ENCODE measurements around the gene PCGF5.
A peak's percentile ranks its signal among the peaks of the same experiment; 100 is the strongest.
"Not testable (repeated sequence)": the region's sequence is repeated elsewhere in the genome, so short reads cannot be mapped to it uniquely, and the experiment has no call there.

Gene PCGF5

DNA sequence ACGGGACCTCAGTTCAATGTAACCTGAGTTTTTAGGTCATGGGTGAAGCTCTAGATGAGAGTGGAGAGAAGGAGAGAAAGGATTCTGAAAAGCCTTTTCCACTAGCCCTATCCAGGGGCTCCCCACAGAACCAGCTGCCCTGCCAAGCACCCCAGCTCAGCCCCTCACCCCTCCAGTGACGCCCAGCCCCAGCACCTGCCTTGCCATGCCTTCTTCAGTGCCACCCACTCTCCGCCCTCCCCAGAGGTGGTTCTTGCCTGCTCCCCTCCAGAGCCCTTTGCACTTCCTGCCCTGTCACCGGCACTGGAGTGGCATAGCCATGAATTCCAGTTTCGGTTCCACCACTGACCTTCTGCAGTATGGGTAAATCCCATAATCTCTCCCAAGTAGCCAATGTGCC lies 70.1 kb downstream of the PCGF5 start:
- Histone ChIP-seq H3K9ac (ENCODE audit: low read depth, low read length) (no peak overlapping the region), H3K9me3 (ENCODE audit: insufficient read depth, low read depth, low read length) (no peaks in the 10 kb centered on the region), H3K4me1 (ENCODE audit: insufficient read depth, low read length) (no peaks in the 10 kb centered on the region), H3K36me3 (ENCODE audit: insufficient read depth, low read depth, low read length) (no peaks in the 10 kb centered on the region), H3K27me3 (ENCODE audit: insufficient read depth, low read length) (no peaks in the 10 kb centered on the region), H3K4me3 (ENCODE audit: low read length) (no peak overlapping the region), H3K27ac (ENCODE audit: low read length) (no peak overlapping the region)

DNA sequence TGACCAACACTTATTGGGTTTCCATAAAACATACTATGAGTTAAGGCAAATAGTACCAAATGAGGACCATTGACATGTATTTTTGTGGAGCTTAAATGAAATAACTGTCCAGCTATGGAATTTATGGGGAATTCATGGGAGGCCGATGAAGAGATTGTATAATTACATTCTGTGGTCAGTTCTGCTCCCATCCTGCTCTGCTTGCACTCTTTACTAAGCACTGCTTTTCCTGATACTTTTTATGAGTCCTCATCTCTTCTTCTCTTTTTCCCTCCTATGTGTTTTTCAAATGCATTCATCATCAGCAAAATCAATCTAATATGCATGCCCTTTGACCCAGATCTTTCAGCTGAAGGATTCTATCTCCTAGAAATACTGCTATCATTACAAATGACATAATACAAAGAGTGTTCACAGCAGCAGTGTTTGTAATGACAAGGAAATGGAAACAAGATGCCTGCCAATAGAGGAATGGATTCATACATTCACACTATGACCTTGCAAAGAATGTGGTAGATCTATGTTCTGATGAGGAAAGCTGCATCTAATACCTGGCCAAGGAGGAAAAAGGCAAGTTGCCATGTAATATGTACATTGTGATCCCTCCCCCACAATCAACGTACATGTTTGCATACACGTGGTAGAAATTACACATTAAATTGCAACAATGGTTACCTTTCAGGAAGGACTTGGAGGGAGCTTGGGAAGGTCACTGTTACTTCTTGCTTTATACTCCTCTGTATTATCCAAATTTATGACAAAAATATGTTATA lies 73.9 kb downstream of the PCGF5 start:
- Histone ChIP-seq H3K36me3 (ENCODE audit: insufficient read depth, low read depth, low read length) (no peaks in the 10 kb centered on the region), H3K27me3 (ENCODE audit: insufficient read depth, low read length) (peaks cover 6% of the 10 kb centered on the region), H3K27ac (ENCODE audit: low read length) (no peak overlapping the region), H3K9me3 (ENCODE audit: insufficient read depth, low read depth, low read length) (no peaks in the 10 kb centered on the region), H3K9ac (ENCODE audit: low read depth, low read length) (no peak overlapping the region), H3K4me1 (ENCODE audit: insufficient read depth, low read length) (peaks cover 5% of the 10 kb centered on the region; the same call in 1 of the 2 replicates), H3K4me3 (ENCODE audit: low read length) (no peak overlapping the region)

DNA sequence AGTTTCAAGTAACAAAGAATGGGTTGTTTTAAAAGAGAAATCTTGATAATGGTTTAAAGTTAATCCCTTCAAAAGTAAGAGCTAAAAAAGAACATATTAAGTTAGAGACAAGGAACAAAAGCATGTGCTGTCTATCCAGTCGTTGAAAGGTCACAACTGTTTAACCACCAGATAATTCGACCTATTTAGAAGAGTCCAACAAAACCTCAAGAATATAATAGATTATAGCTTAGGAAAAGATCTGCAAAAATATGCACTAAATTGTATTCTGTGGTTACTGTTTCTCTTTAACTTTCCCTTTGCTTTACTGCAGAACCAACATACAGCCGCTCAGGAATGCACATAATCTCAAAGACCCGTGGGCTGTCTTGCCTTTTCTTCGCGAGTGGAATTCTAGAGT lies 74.9 kb downstream of the PCGF5 start:
- no peaks in the 10 kb centered on the region for H3K36me3 ChIP-seq (ENCODE audit: insufficient read depth, low read depth, low read length)
- H3K9ac ChIP-seq (ENCODE audit: low read depth, low read length), result no peak overlapping the region
- H3K4me3 ChIP-seq (ENCODE audit: low read length), result no peak overlapping the region
- no peaks in the 10 kb centered on the region for H3K9me3 ChIP-seq (ENCODE audit: insufficient read depth, low read depth, low read length)
- peaks cover 5% of the 10 kb centered on the region; the same call in 1 of the 2 replicates for H3K4me1 ChIP-seq (ENCODE audit: insufficient read depth, low read length)
- peaks cover 12% of the 10 kb centered on the region for H3K27me3 ChIP-seq (ENCODE audit: insufficient read depth, low read length)
- no peak overlapping the region for H3K27ac ChIP-seq (ENCODE audit: low read length)

DNA sequence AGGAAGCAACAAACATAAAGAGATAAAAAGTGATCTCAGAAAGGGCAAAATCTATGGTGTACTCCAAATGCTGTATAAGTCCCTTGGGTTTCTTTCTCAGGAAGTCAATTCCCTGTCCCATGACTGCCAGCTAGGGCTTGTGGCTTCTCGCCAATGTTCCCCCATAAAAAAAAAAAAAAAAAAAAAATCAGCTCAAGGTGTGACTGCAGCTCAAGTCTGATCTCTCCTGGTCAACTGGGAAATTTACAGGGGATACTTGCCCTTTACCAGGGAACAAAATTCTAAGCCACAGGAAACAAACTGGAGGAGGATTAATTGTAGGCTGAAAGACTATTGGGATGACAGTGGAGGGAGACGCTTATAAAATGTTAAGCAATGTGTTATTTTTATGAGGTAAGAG lies 76.0 kb downstream of the PCGF5 start:
- H3K27ac ChIP-seq (ENCODE audit: low read length), result no peak overlapping the region

DNA sequence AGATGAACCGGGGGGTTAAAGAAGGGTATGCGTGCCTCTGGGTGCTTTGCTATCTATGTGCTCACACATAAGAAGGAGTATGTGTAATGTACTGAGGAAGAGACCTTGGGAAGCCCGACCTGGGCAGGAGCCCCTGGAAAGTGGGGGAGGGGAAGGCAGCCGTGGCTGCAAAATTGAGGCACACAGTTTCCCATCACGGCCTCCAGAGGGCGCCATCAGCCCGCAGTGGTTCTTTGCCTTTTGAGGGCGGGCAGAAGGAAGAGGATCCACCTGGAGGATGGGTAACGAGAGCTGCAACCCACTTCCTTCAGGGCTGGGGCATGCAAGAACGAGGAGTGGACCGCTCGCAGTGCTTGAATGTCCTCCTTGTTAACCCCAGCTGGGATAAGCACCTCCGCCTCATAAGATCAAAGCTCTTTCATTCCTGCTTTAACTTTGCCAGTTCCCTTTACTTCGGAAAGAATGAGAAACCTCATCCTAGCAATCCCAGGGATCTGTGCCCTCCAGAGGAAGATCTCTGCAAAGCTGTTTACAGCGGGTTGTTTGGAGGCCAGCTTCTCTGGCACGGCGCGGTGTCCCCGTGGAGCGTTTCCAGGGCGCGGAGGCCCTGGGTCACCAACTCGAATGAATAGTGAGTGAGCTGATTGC lies 77.9 kb downstream of the PCGF5 start:
- no peaks in the 10 kb centered on the region for H3K36me3 ChIP-seq (ENCODE audit: insufficient read depth, low read depth, low read length)
- H3K27me3 ChIP-seq (ENCODE audit: insufficient read depth, low read length), result peaks cover 12% of the 10 kb centered on the region
- H3K4me1 ChIP-seq (ENCODE audit: insufficient read depth, low read length), result peaks cover 5% of the 10 kb centered on the region; the same call in 1 of the 2 replicates
- H3K9me3 ChIP-seq (ENCODE audit: insufficient read depth, low read depth, low read length), result no peaks in the 10 kb centered on the region
- H3K4me3 ChIP-seq (ENCODE audit: low read length), result peak overlapping the region; percentile 57
- no peak overlapping the region for H3K27ac ChIP-seq (ENCODE audit: low read length)
- H3K9ac ChIP-seq (ENCODE audit: low read depth, low read length), result 0 out of 2 replicates have a peak overlapping the region, but pooled peaks have one; percentile 17

More for the DNA sequence above, 76.0 kb downstream of the PCGF5 start:
- H3K9ac ChIP-seq (ENCODE audit: low read depth, low read length), result no peak overlapping the region
- no peak overlapping the region for H3K4me3 ChIP-seq (ENCODE audit: low read length)
- H3K4me1 ChIP-seq (ENCODE audit: insufficient read depth, low read length), result peaks cover 5% of the 10 kb centered on the region; the same call in 1 of the 2 replicates
- no peaks in the 10 kb centered on the region for H3K9me3 ChIP-seq (ENCODE audit: insufficient read depth, low read depth, low read length)
- H3K36me3 ChIP-seq (ENCODE audit: insufficient read depth, low read depth, low read length), result no peaks in the 10 kb centered on the region
- peaks cover 12% of the 10 kb centered on the region for H3K27me3 ChIP-seq (ENCODE audit: insufficient read depth, low read length)

DNA sequence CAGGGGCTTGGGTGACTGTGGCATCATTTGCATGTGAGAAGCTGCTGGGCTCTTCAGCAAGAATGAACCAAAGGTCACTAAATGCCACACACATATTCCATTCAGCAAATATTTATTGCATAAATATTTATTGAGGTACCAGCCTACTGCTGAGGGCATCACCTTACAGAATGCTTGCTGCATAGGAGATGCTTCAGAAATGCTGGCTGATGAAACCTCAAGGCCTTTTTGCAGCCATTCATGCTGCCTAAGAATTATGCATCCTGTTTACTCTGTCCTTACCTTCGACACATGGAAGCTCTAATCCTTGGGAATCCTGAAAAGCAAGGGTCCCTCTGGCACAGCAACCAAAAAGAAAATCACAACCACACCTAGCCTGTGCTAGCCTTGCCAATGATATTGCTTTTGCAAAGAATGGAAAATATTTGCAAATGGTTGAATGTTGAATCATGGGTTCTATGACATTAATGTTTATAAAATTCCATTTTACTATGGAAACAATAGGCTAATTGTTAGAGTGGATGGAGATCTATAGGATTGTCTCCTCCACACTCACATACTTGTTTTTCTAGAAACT lies 79.6 kb downstream of the PCGF5 start:
- H3K9me3 ChIP-seq (ENCODE audit: insufficient read depth, low read depth, low read length), result no peaks in the 10 kb centered on the region
- no peak overlapping the region for H3K4me3 ChIP-seq (ENCODE audit: low read length)
- peaks cover 12% of the 10 kb centered on the region for H3K27me3 ChIP-seq (ENCODE audit: insufficient read depth, low read length)
- H3K36me3 ChIP-seq (ENCODE audit: insufficient read depth, low read depth, low read length), result no peaks in the 10 kb centered on the region
- H3K9ac ChIP-seq (ENCODE audit: low read depth, low read length), result no peak overlapping the region
- no peak overlapping the region for H3K27ac ChIP-seq (ENCODE audit: low read length)
- H3K4me1 ChIP-seq (ENCODE audit: insufficient read depth, low read length), result peaks cover 5% of the 10 kb centered on the region; the same call in 1 of the 2 replicates

DNA sequence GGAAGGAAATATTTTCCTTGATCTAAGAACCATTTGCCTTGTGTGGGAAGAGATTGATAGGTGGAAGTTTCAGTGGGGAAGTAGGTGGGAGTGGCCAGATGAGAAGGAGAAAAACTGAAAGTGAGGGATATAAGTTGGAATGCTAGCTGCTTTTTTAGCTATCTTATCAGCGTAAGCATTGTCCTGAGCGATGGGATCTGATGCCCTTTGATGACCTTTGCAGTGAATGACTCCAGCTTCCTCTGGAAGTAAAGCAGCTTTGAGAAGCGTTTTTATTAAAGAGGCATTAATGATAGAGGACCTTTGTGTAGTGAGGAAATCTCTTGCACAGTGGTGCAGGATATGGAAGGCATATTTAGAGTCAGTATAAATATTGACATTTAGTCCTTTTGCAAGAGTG lies 82.5 kb downstream of the PCGF5 start:
- not testable (repeated sequence) for H3K36me3 ChIP-seq (ENCODE audit: insufficient read depth, low read depth, low read length); H3K4me1 ChIP-seq (ENCODE audit: insufficient read depth, low read length); H3K9me3 ChIP-seq (ENCODE audit: insufficient read depth, low read depth, low read length); H3K27ac ChIP-seq (ENCODE audit: low read length); H3K9ac ChIP-seq (ENCODE audit: low read depth, low read length); H3K4me3 ChIP-seq (ENCODE audit: low read length)
- peaks cover 12% of the 10 kb centered on the region for H3K27me3 ChIP-seq (ENCODE audit: insufficient read depth, low read length)

DNA sequence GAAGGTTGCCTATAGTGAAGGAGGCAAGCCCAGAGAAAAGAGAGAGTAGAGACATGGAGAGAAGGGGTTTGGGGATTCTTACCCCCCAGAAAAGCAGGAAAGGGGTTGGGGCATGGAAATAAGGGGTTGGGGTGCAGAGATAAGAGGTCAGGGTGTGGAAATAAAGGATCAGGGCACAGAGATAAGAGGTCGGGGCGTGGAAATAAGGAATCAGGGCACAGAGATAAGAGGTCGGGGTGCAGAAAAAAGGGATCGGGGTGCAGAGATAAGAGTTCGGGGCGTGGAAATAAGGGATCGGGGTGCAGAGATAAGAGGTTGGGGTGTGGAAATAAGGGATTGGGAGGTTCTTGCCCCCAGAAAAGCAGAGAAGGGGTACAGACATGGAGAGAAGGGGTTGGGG lies 85.5 kb downstream of the PCGF5 start:
- not testable (repeated sequence) for H3K4me1 ChIP-seq (ENCODE audit: insufficient read depth, low read length); H3K9me3 ChIP-seq (ENCODE audit: insufficient read depth, low read depth, low read length); H3K36me3 ChIP-seq (ENCODE audit: insufficient read depth, low read depth, low read length); H3K27ac ChIP-seq (ENCODE audit: low read length); H3K27me3 ChIP-seq (ENCODE audit: insufficient read depth, low read length); H3K9ac ChIP-seq (ENCODE audit: low read depth, low read length); H3K4me3 ChIP-seq (ENCODE audit: low read length)

DNA sequence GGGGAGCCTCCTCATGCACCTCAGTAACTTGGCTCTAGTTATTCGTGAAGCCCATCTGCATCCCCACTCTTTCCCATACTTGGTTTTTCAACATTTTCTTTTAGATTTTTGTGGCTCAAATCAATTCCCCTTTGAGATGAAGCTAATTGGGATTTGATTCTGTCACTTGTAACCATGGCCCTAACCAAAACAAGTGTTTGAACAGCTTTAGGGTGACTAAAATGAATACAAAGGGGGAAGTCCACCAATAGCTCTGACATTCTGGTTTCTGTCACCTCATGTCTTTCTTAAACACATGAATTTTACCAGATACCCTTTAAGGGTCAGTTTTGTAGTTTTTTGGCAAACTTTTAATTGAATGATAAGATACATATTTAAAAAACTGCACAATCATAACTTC lies 87.0 kb downstream of the PCGF5 start:
- no peaks in the 10 kb centered on the region for H3K9me3 ChIP-seq (ENCODE audit: insufficient read depth, low read depth, low read length)
- no peaks in the 10 kb centered on the region for H3K36me3 ChIP-seq (ENCODE audit: insufficient read depth, low read depth, low read length)
- H3K4me1 ChIP-seq (ENCODE audit: insufficient read depth, low read length), result no peaks in the 10 kb centered on the region
- no peak overlapping the region for H3K27ac ChIP-seq (ENCODE audit: low read length)
- no peaks in the 10 kb centered on the region for H3K27me3 ChIP-seq (ENCODE audit: insufficient read depth, low read length)
- H3K4me3 ChIP-seq (ENCODE audit: low read length), result no peak overlapping the region
- no peak overlapping the region for H3K9ac ChIP-seq (ENCODE audit: low read depth, low read length)

DNA sequence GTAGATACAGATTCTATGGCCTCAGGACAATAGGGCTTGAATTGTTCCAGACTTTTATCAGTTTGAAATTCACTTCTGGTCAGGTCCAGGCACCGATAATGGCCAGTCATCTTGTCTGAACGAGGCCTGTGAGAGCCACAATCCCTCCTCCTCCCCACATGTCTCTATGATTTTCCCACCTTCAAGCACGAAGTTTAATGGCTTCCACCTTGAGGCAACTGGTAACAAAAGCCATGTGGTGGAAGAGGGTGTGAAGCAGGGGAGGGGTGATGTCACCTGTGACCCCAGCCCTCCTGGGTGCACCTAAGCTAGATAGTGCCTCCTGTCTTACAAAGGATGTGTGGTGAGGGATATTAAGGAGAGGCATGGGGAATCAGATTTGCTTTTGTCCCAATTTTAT lies 89.2 kb downstream of the PCGF5 start:
- Histone ChIP-seq H3K36me3 (ENCODE audit: insufficient read depth, low read depth, low read length) (no peaks in the 10 kb centered on the region), H3K4me1 (ENCODE audit: insufficient read depth, low read length) (no peaks in the 10 kb centered on the region), H3K27me3 (ENCODE audit: insufficient read depth, low read length) (no peaks in the 10 kb centered on the region), H3K27ac (ENCODE audit: low read length) (no peak overlapping the region), H3K9me3 (ENCODE audit: insufficient read depth, low read depth, low read length) (no peaks in the 10 kb centered on the region), H3K4me3 (ENCODE audit: low read length) (no peak overlapping the region), H3K9ac (ENCODE audit: low read depth, low read length) (no peak overlapping the region)

DNA sequence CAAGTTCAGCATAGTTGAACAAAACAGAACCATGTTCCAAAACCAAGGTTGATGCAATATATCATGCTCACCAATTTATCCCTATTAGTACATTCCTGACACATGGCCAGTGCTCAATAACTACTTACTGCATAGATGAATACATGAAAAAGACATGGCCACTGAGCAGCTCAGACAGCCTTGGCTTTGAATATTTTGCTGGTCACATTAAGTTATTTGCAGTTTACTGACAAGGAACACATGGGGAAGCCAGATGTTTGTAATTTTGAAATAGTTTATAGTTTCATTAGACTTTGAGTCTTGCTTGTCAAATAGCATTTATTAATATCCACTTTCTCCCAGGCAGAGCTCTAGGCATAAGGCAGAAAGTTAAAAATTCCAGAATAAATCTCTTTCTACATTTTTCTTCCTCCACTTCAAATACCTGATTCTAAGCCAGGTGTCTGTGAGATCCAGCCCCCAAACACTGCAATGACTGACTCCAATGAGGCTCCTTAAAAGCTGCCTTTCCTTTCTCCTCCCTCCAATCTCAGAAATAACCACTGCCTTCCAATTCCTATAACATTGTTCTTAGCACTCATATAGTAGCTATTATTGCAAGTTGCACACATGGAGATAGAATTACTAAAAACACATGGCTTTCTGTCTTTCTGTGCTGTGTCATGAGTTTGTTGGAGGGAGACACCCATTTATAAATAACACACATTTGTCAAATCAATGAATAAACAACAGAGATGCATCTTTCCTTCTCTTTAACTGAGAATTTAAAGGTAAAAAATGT lies 91.3 kb downstream of the PCGF5 start:
- Histone ChIP-seq H3K4me3 (ENCODE audit: low read length) (no peak overlapping the region), H3K27ac (ENCODE audit: low read length) (no peak overlapping the region), H3K9me3 (ENCODE audit: insufficient read depth, low read depth, low read length) (no peaks in the 10 kb centered on the region), H3K9ac (ENCODE audit: low read depth, low read length) (no peak overlapping the region), H3K4me1 (ENCODE audit: insufficient read depth, low read length) (no peaks in the 10 kb centered on the region), H3K27me3 (ENCODE audit: insufficient read depth, low read length) (no peaks in the 10 kb centered on the region), H3K36me3 (ENCODE audit: insufficient read depth, low read depth, low read length) (no peaks in the 10 kb centered on the region)

Data from iPS-20b (cell line).